ENCODE data around the gene TRIM59. TPM values are rescaled to one million over a fixed set of nuclear protein-coding genes. Genes with fewer than 3 reads are reported as not detected.
A peak's percentile ranks its signal among the peaks of the same experiment; 100 is the strongest.
"Not testable (repeated sequence)": the region's sequence is repeated elsewhere in the genome, so short reads cannot be mapped to it uniquely, and the experiment has no call there.

The TRIM59 gene
- total and polyA plus RNA-seq, 3 donors from 2014 or later, result 9.1 to 20.6 (median 13.9) TPM

GRCh38 chr3:160455846-160456245 lies 6.3 kb upstream of the TRIM59 start:
- Histone ChIP-seq H3K4me3 (no peak overlapping the region), H3K27me3 (no peaks in the 10 kb centered on the region), H3K36me3 (ENCODE audit: low read depth, missing control alignments) (no peaks in the 10 kb centered on the region), H3K4me1 (no peaks in the 10 kb centered on the region), H3K27ac (no peak overlapping the region), H3K9me3 (no peaks in the 10 kb centered on the region)
- no peak for DNase-seq
- WGBS, 2 donors, result 88 to 94% methylated on average over 3 of the region's 3 CpGs
- intact Hi-C loops (cut with DNase I; ENCODE audit: low total_unique reads), result no loop called here
- TF ChIP-seq POLR2A (IDR thresholded peaks at IDR 0.05), result no peak
- TF ChIP-seq, protein P1, sequence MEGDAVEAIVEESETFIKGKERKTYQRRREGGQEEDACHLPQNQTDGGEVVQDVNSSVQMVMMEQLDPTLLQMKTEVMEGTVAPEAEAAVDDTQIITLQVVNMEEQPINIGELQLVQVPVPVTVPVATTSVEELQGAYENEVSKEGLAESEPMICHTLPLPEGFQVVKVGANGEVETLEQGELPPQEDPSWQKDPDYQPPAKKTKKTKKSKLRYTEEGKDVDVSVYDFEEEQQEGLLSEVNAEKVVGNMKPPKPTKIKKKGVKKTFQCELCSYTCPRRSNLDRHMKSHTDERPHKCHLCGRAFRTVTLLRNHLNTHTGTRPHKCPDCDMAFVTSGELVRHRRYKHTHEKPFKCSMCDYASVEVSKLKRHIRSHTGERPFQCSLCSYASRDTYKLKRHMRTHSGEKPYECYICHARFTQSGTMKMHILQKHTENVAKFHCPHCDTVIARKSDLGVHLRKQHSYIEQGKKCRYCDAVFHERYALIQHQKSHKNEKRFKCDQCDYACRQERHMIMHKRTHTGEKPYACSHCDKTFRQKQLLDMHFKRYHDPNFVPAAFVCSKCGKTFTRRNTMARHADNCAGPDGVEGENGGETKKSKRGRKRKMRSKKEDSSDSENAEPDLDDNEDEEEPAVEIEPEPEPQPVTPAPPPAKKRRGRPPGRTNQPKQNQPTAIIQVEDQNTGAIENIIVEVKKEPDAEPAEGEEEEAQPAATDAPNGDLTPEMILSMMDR (IDR thresholded peaks at IDR 0.05), result no peak

DNA sequence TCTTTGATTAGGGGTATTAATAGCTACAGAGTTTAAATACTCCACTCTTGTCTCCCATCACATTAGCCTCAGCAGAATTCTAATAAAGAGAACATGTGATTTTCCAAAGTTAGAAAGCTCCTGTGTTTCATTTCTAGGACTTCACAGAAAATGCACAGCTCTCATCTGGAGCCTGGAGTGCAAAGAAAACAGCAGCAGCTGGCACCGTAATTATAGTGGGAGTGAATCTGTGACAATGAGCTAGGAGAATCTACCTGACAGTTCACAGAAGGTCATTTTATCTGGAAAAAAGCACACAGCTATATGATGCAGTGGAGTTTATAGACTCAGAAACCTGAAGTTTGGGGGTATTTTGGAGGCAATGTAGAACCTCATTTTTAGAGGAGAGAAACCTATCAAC lies 5.4 kb upstream of the TRIM59 start:
- Histone ChIP-seq H3K9me3 (no peaks in the 10 kb centered on the region), H3K4me3 (no peak overlapping the region), H3K4me1 (peaks cover 4% of the 10 kb centered on the region), H3K27ac (no peak overlapping the region), H3K36me3 (ENCODE audit: low read depth, missing control alignments) (no peaks in the 10 kb centered on the region), H3K27me3 (no peaks in the 10 kb centered on the region)
- no peak for DNase-seq
- WGBS, 2 donors, result 50 to 58% methylated on average over 1 of the region's 1 CpG
- TF ChIP-seq, protein P1 (IDR thresholded peaks at IDR 0.05), result no peak
- TF ChIP-seq POLR2A (IDR thresholded peaks at IDR 0.05), result no peak
- intact Hi-C loops (cut with DNase I; ENCODE audit: low total_unique reads), result no loop called here

- H3K27ac ChIP-seq; H3K4me3 ChIP-seq; intact Hi-C loops (cut with DNase I; ENCODE audit: low total_unique reads); H3K4me1 ChIP-seq; H3K27me3 ChIP-seq; DNase-seq; H3K36me3 ChIP-seq (ENCODE audit: low read depth, missing control alignments); H3K9me3 ChIP-seq: not testable (repeated sequence)
- WGBS, 2 donors, result 91 to 95% methylated on average over 18 to 19 of the region's 19 CpGs
Observed at GRCh38 chr3:160452251-160452650, 2.7 kb upstream of the TRIM59 start.

DNA sequence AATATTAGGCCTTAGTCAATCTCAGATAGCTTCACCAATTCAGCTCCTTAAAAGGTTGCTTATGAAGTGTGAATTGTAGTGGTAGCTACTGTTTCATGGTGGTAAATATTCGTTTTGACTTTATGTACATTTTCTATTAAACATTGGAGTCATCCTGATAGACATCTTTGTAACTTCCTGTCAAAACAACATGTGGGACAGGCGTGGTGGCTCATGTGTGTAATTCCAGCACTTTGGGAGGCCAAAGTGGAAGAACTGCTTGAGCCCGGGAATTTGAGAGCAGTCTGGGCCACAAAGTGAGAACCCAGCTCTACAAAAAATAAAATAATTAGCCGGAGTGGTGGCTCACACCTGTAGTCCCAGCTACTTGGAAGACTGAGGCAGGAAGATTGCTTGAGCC lies 2.0 kb upstream of the TRIM59 start:
- H3K27me3 ChIP-seq, result no peaks in the 10 kb centered on the region
- WGBS, 2 donors, result 65 to 84% methylated on average over 4 of the region's 4 CpGs
- peaks cover 5% of the 10 kb centered on the region for H3K4me1 ChIP-seq
- no peaks in the 10 kb centered on the region for H3K9me3 ChIP-seq
- DNase-seq, result no peak
- TF ChIP-seq, protein P1 (IDR thresholded peaks at IDR 0.05), result no peak
- no peak for TF ChIP-seq POLR2A (IDR thresholded peaks at IDR 0.05)
- no peak overlapping the region for H3K4me3 ChIP-seq
- no peaks in the 10 kb centered on the region for H3K36me3 ChIP-seq (ENCODE audit: low read depth, missing control alignments)
- no peak overlapping the region for H3K27ac ChIP-seq
- intact Hi-C loops (cut with DNase I; ENCODE audit: low total_unique reads), result no loop called here

DNA sequence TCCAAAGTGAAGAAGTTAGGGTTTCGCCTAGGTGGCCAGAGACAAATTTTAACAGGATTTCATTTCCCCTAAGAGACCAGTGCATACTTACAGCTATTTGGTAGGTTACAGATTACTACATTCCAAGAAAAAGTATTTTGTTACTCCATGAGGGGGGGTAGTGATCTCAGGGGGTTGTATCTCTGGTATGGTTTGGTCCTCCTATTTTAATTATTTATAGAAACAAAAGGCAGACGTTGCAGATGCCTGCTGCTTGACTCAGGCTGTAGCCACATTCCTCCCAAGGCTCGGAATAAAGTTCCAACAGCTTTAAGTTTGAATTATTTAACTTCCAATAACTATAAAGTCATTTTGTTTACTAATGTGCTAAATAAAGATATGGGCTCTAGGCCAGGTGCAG lies 1.3 kb upstream of the TRIM59 start:
- no peaks in the 10 kb centered on the region for H3K36me3 ChIP-seq (ENCODE audit: low read depth, missing control alignments)
- H3K9me3 ChIP-seq, result no peaks in the 10 kb centered on the region
- peak overlapping the region in 1 of 2 donors; percentile 86 for H3K27ac ChIP-seq
- TF ChIP-seq POLR2A (IDR thresholded peaks at IDR 0.05), result no peak
- 31 to 46% methylated on average over 3 of the region's 3 CpGs for WGBS, 2 donors
- H3K27me3 ChIP-seq, result no peaks in the 10 kb centered on the region
- no peak for DNase-seq
- intact Hi-C loops (cut with DNase I; ENCODE audit: low total_unique reads), result no loop called here
- H3K4me3 ChIP-seq, result peak overlapping the region; percentile 53 to 59
- peaks cover 5% of the 10 kb centered on the region for H3K4me1 ChIP-seq

- Histone ChIP-seq H3K36me3 (ENCODE audit: low read depth, missing control alignments) (no peaks in the 10 kb centered on the region), H3K27ac (peak overlapping the region; percentile 79 to 86), H3K27me3 (no peaks in the 10 kb centered on the region), H3K9me3 (no peaks in the 10 kb centered on the region), H3K4me1 (peaks cover 5% of the 10 kb centered on the region), H3K4me3 (peak overlapping the region; percentile 53 to 59)
- DNase-seq, result no peak
- 4% methylated on average over 25 to 26 of the region's 26 CpGs for WGBS, 2 donors
- intact Hi-C loops (cut with DNase I; ENCODE audit: low total_unique reads), result no loop called here
- TF ChIP-seq, protein P1 (IDR thresholded peaks at IDR 0.05), result no peak
- no peak for TF ChIP-seq POLR2A (IDR thresholded peaks at IDR 0.05)
Observed at GRCh38 chr3:160448845-160449635, 546 bp downstream of the TRIM59 start.

All from testis (tissue), 3 donors.